Small intestine (tissue), 7 donors: ENCODE measurements around the gene PKP4. TPM values are rescaled to one million over a fixed set of nuclear protein-coding genes. Genes with fewer than 3 reads are reported as not detected.

Experiments used
- DNase-seq, 2 donors: peaks; one replicate each; pipeline versions ENCODE4 v3.0.0 to v3.0.0-alpha.2; 2013
- FAIRE-seq: peaks from 2 replicates; lab custom pipeline; 2012; peaks lifted over from hg19 to GRCh38; lab: Jason Lieb, UNC
- H3K27ac ChIP-seq, 3 donors: one replicate each; pipeline ENCODE4 v1.5.1; 2013; ENCODE audit warnings: low read length in 2 of 3, mild to moderate bottlenecking in 2 of 3, control low read depth in 1 of 3, inconsistent platforms in 1 of 3, low read depth in 1 of 3, moderate library complexity in 1 of 3
- H3K27me3 ChIP-seq, 3 donors: one replicate each; pipeline ENCODE4 v1.6.1; 2013; ENCODE audit warnings: low read length in 3 of 3, inconsistent platforms in 1 of 3; ENCODE audit not compliant: control insufficient read depth in 3 of 3, insufficient read depth in 3 of 3
- H3K36me3 ChIP-seq, 3 donors: one replicate each; pipeline ENCODE4 v1.6.1; 2013; ENCODE audit warnings: low read length in 3 of 3, inconsistent platforms in 1 of 3, low read depth in 1 of 3, mild to moderate bottlenecking in 1 of 3, moderate library complexity in 1 of 3; ENCODE audit not compliant: control insufficient read depth in 3 of 3, insufficient read depth in 2 of 3
- H3K4me1 ChIP-seq, 3 donors: one replicate each; pipeline ENCODE4 v1.6.1; 2013; ENCODE audit warnings: low read length in 2 of 3, inconsistent platforms in 1 of 3, low read depth in 1 of 3, mild to moderate bottlenecking in 1 of 3, moderate library complexity in 1 of 3; ENCODE audit not compliant: control insufficient read depth in 3 of 3, insufficient read depth in 2 of 3
- H3K4me3 ChIP-seq, 3 donors: one replicate each; pipeline ENCODE4 v1.5.1; 2013; ENCODE audit warnings: low read length in 3 of 3, control low read depth in 1 of 3, inconsistent platforms in 1 of 3, low read depth in 1 of 3, mild to moderate bottlenecking in 1 of 3, moderate library complexity in 1 of 3
- H3K9me3 ChIP-seq, 2 donors: one replicate each; pipeline ENCODE4 v1.6.1; 2013; ENCODE audit warnings: low read depth in 1 of 2, low read length in 1 of 2; ENCODE audit not compliant: control insufficient read depth in 2 of 2, insufficient read depth in 1 of 2
- WGBS, 3 donors: extraction: QIAGEN DNeasy Blood & Tissue Kit; methylation state at CpG; one replicate each; pipeline ENCODE4 v1.1.7; 2013; 5-methylcytosine and 5-hydroxymethylcytosine counted together
- polyA plus RNA-seq, 4 donors: library from polyadenylated mRNA; stranded (reverse) in 3 of 4; unstranded in 1 of 4; fragments of 200-250 nt in 3 of 4; fragments of 120-200 nt in 1 of 4; gene quantifications; one replicate each; pipeline versions ENCODE4 v1.2.1 to v1.2.3, GENCODE V29; 2013
- donor health status: healthy with polysubstance abuse.
- donor health status: control.
- donor health status: control.
- donor health status: Bipolar disorder and iron deficiency.
- donor health status: healthy.

Gene PKP4
- polyA plus RNA-seq, 4 donors = 16.8 to 54.3 (median 23.3) TPM

- no peak for FAIRE-seq
- H3K9me3 ChIP-seq = no peaks in the 10 kb centered on the region
- no peak overlapping the region for H3K4me3 ChIP-seq
- H3K4me1 ChIP-seq = peaks cover 0 to 5% (median 0%) of the 10 kb centered on the region in 3 donors
- no peaks in the 10 kb centered on the region for H3K27me3 ChIP-seq
- no peak for DNase-seq
- H3K27ac ChIP-seq = no peak overlapping the region
- no peaks in the 10 kb centered on the region for H3K36me3 ChIP-seq
These were observed 30.7 kb downstream of the PKP4 start for GRCh38 chr2:158487419-158487818.

GRCh38 chr2:158488442-158489216, 31.9 kb downstream of the PKP4 start:
- no peak for FAIRE-seq
- Histone ChIP-seq H3K4me3 (no peak overlapping the region), H3K9me3 (no peaks in the 10 kb centered on the region), H3K27me3 (no peaks in the 10 kb centered on the region), H3K36me3 (no peaks in the 10 kb centered on the region), H3K4me1 (peaks cover 0 to 5% (median 0%) of the 10 kb centered on the region in 3 donors), H3K27ac (no peak overlapping the region)
- 42 to 66% (median 51%) methylated on average over 2 of the region's 2 CpGs for WGBS, 3 donors
- no peak for DNase-seq

- FAIRE-seq (no peak), DNase-seq (no peak)
- Histone ChIP-seq H3K36me3 (no peaks in the 10 kb centered on the region), H3K27ac (no peak overlapping the region), H3K4me1 (peaks cover 0 to 5% (median 0%) of the 10 kb centered on the region in 3 donors), H3K27me3 (no peaks in the 10 kb centered on the region), H3K9me3 (no peaks in the 10 kb centered on the region), H3K4me3 (no peak overlapping the region)
- 62 to 77% (median 76%) methylated on average over 6 of the region's 6 CpGs for WGBS, 3 donors
These were observed 32.8 kb downstream of the PKP4 start for GRCh38 chr2:158489366-158490112.

GRCh38 chr2:158491072-158491471, 34.3 kb downstream of the PKP4 start:
- Histone ChIP-seq H3K4me1 (peaks cover 0 to 5% (median 0%) of the 10 kb centered on the region in 3 donors), H3K27me3 (no peaks in the 10 kb centered on the region), H3K9me3 (no peaks in the 10 kb centered on the region), H3K4me3 (no peak overlapping the region), H3K27ac (no peak overlapping the region), H3K36me3 (no peaks in the 10 kb centered on the region)
- DNase-seq (no peak), FAIRE-seq (no peak)
- 89 to 93% (median 92%) methylated on average over 4 of the region's 4 CpGs for WGBS, 3 donors

- H3K4me3 ChIP-seq = no peak overlapping the region
- no peaks in the 10 kb centered on the region for H3K36me3 ChIP-seq
- H3K9me3 ChIP-seq = no peaks in the 10 kb centered on the region
- H3K4me1 ChIP-seq = peaks cover 0 to 6% (median 3%) of the 10 kb centered on the region in 3 donors
- WGBS, 3 donors = 55 to 81% (median 67%) methylated on average over 2 of the region's 2 CpGs
- no peak overlapping the region for H3K27ac ChIP-seq
- DNase-seq (no peak), FAIRE-seq (no peak)
- H3K27me3 ChIP-seq = no peaks in the 10 kb centered on the region
These were observed 36.7 kb downstream of the PKP4 start for GRCh38 chr2:158493458-158493857.

GRCh38 chr2:158495175-158495574, 38.4 kb downstream of the PKP4 start:
- 84 to 96% (median 94%) methylated on average over 5 of the region's 5 CpGs for WGBS, 3 donors
- H3K4me1 ChIP-seq = peaks cover 0 to 6% (median 2%) of the 10 kb centered on the region in 3 donors

GRCh38 chr2:158496986-158497385, 40.2 kb downstream of the PKP4 start:
- Histone ChIP-seq H3K9me3 (no peaks in the 10 kb centered on the region), H3K27me3 (no peaks in the 10 kb centered on the region), H3K4me1 (peaks cover 0 to 8% (median 0%) of the 10 kb centered on the region in 3 donors), H3K36me3 (peaks cover 0 to 5% (median 0%) of the 10 kb centered on the region in 3 donors), H3K27ac (no peak overlapping the region), H3K4me3 (no peak overlapping the region)
- FAIRE-seq (no peak), DNase-seq (no peak)
- WGBS, 3 donors = 67 to 76% (median 72%) methylated on average over 3 of the region's 3 CpGs

More at GRCh38 chr2:158495175-158495574, 38.4 kb downstream of the PKP4 start:
- Histone ChIP-seq H3K27ac (no peak overlapping the region), H3K36me3 (peaks cover 0 to 3% (median 0%) of the 10 kb centered on the region in 3 donors), H3K9me3 (no peaks in the 10 kb centered on the region), H3K4me3 (no peak overlapping the region), H3K27me3 (no peaks in the 10 kb centered on the region)
- FAIRE-seq = no peak
- DNase-seq = no peak

GRCh38 chr2:158497486-158497885, 40.7 kb downstream of the PKP4 start:
- H3K36me3 ChIP-seq = peaks cover 0 to 5% (median 0%) of the 10 kb centered on the region in 3 donors
- WGBS, 3 donors = 23 to 63% (median 31%) methylated on average over 1 of the region's 1 CpG
- no peak overlapping the region for H3K4me3 ChIP-seq
- no peak overlapping the region for H3K27ac ChIP-seq
- DNase-seq = peak; percentile 36 to 39
- peaks cover 0 to 8% (median 0%) of the 10 kb centered on the region in 3 donors for H3K4me1 ChIP-seq
- no peaks in the 10 kb centered on the region for H3K9me3 ChIP-seq
- no peak for FAIRE-seq
- H3K27me3 ChIP-seq = no peaks in the 10 kb centered on the region
